Measurements from ENCODE around the gene MPND. TPM values are rescaled to one million over a fixed set of nuclear protein-coding genes. Genes with fewer than 3 reads are reported as not detected.
A peak's percentile ranks its signal among the peaks of the same experiment; 100 is the strongest.

The MPND gene
- total RNA-seq, 4 donors from 2014 or later, result 6.5 to 9.5 (median 8.9) TPM

GRCh38 chr19:4385291-4386040, 42.1 kb downstream of the MPND start:
- Histone ChIP-seq H3K36me3 (peaks cover 11% of the 10 kb centered on the region), H3K27me3 (no peaks in the 10 kb centered on the region), H3K4me3 (no peak overlapping the region), H3K4me1 (peaks cover 60% of the 10 kb centered on the region), H3K9me3 (no peaks in the 10 kb centered on the region), H3K27ac (no peak overlapping the region)
- DNase-seq (ENCODE audit: low spot score in 2 of 2), result peak in 1 of 2 donors; percentile 43
- WGBS, result 85% methylated on average over 13 of the region's 15 CpGs
- TF ChIP-seq CTCF (IDR thresholded peaks at IDR 0.05) (no peak), POLR2AphosphoS5 (IDR thresholded peaks at IDR 0.05) (no peak), EP300 (IDR thresholded peaks at IDR 0.05) (no peak)

GRCh38 chr19:4386041-4386782, 42.9 kb downstream of the MPND start:
- peaks cover 60% of the 10 kb centered on the region for H3K4me1 ChIP-seq
- H3K4me3 ChIP-seq, result no peak overlapping the region
- H3K27ac ChIP-seq, result no peak overlapping the region
- no peaks in the 10 kb centered on the region for H3K27me3 ChIP-seq
- H3K9me3 ChIP-seq, result no peaks in the 10 kb centered on the region
- TF ChIP-seq CTCF (IDR thresholded peaks at IDR 0.05), result no peak
- no peak for TF ChIP-seq POLR2A (IDR thresholded peaks at IDR 0.05)
- WGBS, result 69% methylated on average over 13 of the region's 13 CpGs
- H3K36me3 ChIP-seq, result peaks cover 11% of the 10 kb centered on the region
- DNase-seq (ENCODE audit: low spot score in 2 of 2), result no peak

GRCh38 chr19:4388337-4389063, 45.1 kb downstream of the MPND start:
- no peaks in the 10 kb centered on the region for H3K27me3 ChIP-seq
- no peak for TF ChIP-seq CTCF (IDR thresholded peaks at IDR 0.05)
- H3K4me1 ChIP-seq, result peaks cover 64% of the 10 kb centered on the region
- peaks cover 8% of the 10 kb centered on the region for H3K36me3 ChIP-seq
- DNase-seq (ENCODE audit: low spot score in 2 of 2), result no peak
- H3K9me3 ChIP-seq, result no peaks in the 10 kb centered on the region
- 43% methylated on average over 14 of the region's 16 CpGs for WGBS
- peak overlapping the region; percentile 80 for H3K27ac ChIP-seq
- H3K4me3 ChIP-seq, result no peak overlapping the region

- no peak for DNase-seq (ENCODE audit: low spot score in 2 of 2)
- H3K27ac ChIP-seq, result peak overlapping the region; percentile 80
- no peaks in the 10 kb centered on the region for H3K27me3 ChIP-seq
- H3K36me3 ChIP-seq, result peaks cover 3% of the 10 kb centered on the region
- no peak for TF ChIP-seq POLR2AphosphoS5 (IDR thresholded peaks at IDR 0.05)
- TF ChIP-seq EP300 (IDR thresholded peaks at IDR 0.05), result no peak
- TF ChIP-seq CTCF (IDR thresholded peaks at IDR 0.05), result no peak
- TF ChIP-seq POLR2A (IDR thresholded peaks at IDR 0.05), result no peak
- no peak overlapping the region for H3K4me3 ChIP-seq
- H3K9me3 ChIP-seq, result no peaks in the 10 kb centered on the region
- 56% methylated on average over 8 of the region's 9 CpGs for WGBS
- H3K4me1 ChIP-seq, result peaks cover 65% of the 10 kb centered on the region
These were observed 45.7 kb downstream of the MPND start for GRCh38 chr19:4389064-4389375.

- H3K36me3 ChIP-seq, result peaks cover 3% of the 10 kb centered on the region
- no peak for DNase-seq (ENCODE audit: low spot score in 2 of 2)
- H3K27me3 ChIP-seq, result no peaks in the 10 kb centered on the region
- no peak overlapping the region for H3K4me3 ChIP-seq
- WGBS, result 48% methylated on average over 10 of the region's 17 CpGs
- H3K4me1 ChIP-seq, result peaks cover 70% of the 10 kb centered on the region
- TF ChIP-seq POLR2AphosphoS5 (IDR thresholded peaks at IDR 0.05) (peak in 1 of 3 donors; percentile 7), POLR2A (IDR thresholded peaks at IDR 0.05) (no peak)
- no peaks in the 10 kb centered on the region for H3K9me3 ChIP-seq
- peak overlapping the region; percentile 80 for H3K27ac ChIP-seq
These were observed 46.2 kb downstream of the MPND start for GRCh38 chr19:4389511-4390016.
